Skeletal muscle tissue (tissue), 4 donors: ENCODE results near the gene MET. TPM values are rescaled to one million over a fixed set of nuclear protein-coding genes. Genes with fewer than 3 reads are reported as not detected.
A peak's percentile ranks its signal among the peaks of the same experiment; 100 is the strongest.

Experiments
- H3K27ac ChIP-seq: one replicate; pipeline ENCODE4 v1.7.0; 2013; ENCODE audit warnings: mild to moderate bottlenecking, low read depth, low read length, inconsistent platforms
- H3K27me3 ChIP-seq, 3 donors: one replicate each; pipeline ENCODE4 v1.7.0; 2013; ENCODE audit warnings: low read length in 3 of 3; ENCODE audit not compliant: control insufficient read depth in 3 of 3, insufficient read depth in 3 of 3
- H3K36me3 ChIP-seq, 3 donors: one replicate each; pipeline ENCODE4 v1.7.0; 2013; ENCODE audit warnings: low read length in 3 of 3; ENCODE audit not compliant: control insufficient read depth in 3 of 3, insufficient read depth in 3 of 3
- H3K4me1 ChIP-seq, 3 donors: one replicate each; pipeline ENCODE4 v1.7.0; 2013; ENCODE audit warnings: low read length in 3 of 3, mild to moderate bottlenecking in 3 of 3; ENCODE audit not compliant: control insufficient read depth in 3 of 3, insufficient read depth in 3 of 3
- H3K4me3 ChIP-seq, 3 donors: one replicate each; pipeline ENCODE4 v1.7.0; 2013; ENCODE audit warnings: low read length in 3 of 3
- H3K9ac ChIP-seq, 3 donors: one replicate each; pipeline ENCODE4 v1.7.0; 2013; ENCODE audit warnings: low read length in 3 of 3, mild to moderate bottlenecking in 3 of 3, moderate library complexity in 2 of 3, low read depth in 1 of 3
- H3K9me3 ChIP-seq, 3 donors: one replicate each; pipeline ENCODE4 v1.7.0; 2013; ENCODE audit warnings: low read length in 3 of 3; ENCODE audit not compliant: control insufficient read depth in 3 of 3
- total RNA-seq: library from RNA; depleted of rRNA; stranded (reverse); fragments of >200 nt; gene quantifications from one replicate; pipeline ENCODE4 v1.2.3, GENCODE V29; 2014
- donor health status: Osteomylitis.

The MET gene
- total RNA-seq, 1 donor from 2014 or later, result 26.1 TPM

- H3K27me3 ChIP-seq, result no peaks in the 10 kb centered on the region
- no peak overlapping the region for H3K9ac ChIP-seq
- H3K4me3 ChIP-seq, result no peak overlapping the region
- H3K36me3 ChIP-seq, result peaks cover 4 to 7% (median 5%) of the 10 kb centered on the region in 3 donors
- no peaks in the 10 kb centered on the region for H3K9me3 ChIP-seq
- peaks cover 10 to 12% (median 10%) of the 10 kb centered on the region in 3 donors for H3K4me1 ChIP-seq
- no peak overlapping the region for H3K27ac ChIP-seq
Measured at GRCh38 chr7:116798232-116798631, 126.2 kb downstream of the MET start.

- Histone ChIP-seq H3K4me1 (peaks cover 17 to 21% (median 20%) of the 10 kb centered on the region in 3 donors), H3K4me3 (no peak overlapping the region), H3K27me3 (no peaks in the 10 kb centered on the region), H3K27ac (no peak overlapping the region), H3K9ac (no peak overlapping the region), H3K36me3 (peaks cover 4 to 7% (median 5%) of the 10 kb centered on the region in 3 donors), H3K9me3 (no peaks in the 10 kb centered on the region)
Measured at GRCh38 chr7:116799916-116800315, 127.9 kb downstream of the MET start.

GRCh38 chr7:116800594-116800993, 128.6 kb downstream of the MET start:
- no peaks in the 10 kb centered on the region for H3K27me3 ChIP-seq
- peaks cover 4 to 5% (median 5%) of the 10 kb centered on the region in 3 donors for H3K36me3 ChIP-seq
- peaks cover 21 to 25% (median 21%) of the 10 kb centered on the region in 3 donors for H3K4me1 ChIP-seq
- H3K27ac ChIP-seq, result no peak overlapping the region
- H3K9ac ChIP-seq, result no peak overlapping the region
- no peak overlapping the region for H3K4me3 ChIP-seq
- no peaks in the 10 kb centered on the region for H3K9me3 ChIP-seq

- H3K9ac ChIP-seq, result no peak overlapping the region
- H3K27me3 ChIP-seq, result no peaks in the 10 kb centered on the region
- peaks cover 24 to 29% (median 25%) of the 10 kb centered on the region in 3 donors for H3K4me1 ChIP-seq
- H3K36me3 ChIP-seq, result no peaks in the 10 kb centered on the region
- H3K27ac ChIP-seq, result no peak overlapping the region
- H3K4me3 ChIP-seq, result no peak overlapping the region
- H3K9me3 ChIP-seq, result no peaks in the 10 kb centered on the region
Measured at GRCh38 chr7:116801092-116801710, 129.2 kb downstream of the MET start.

GRCh38 chr7:116802144-116802745, 130.2 kb downstream of the MET start:
- no peak overlapping the region for H3K9ac ChIP-seq
- H3K27me3 ChIP-seq, result no peaks in the 10 kb centered on the region
- no peaks in the 10 kb centered on the region for H3K36me3 ChIP-seq
- peaks cover 24 to 29% (median 25%) of the 10 kb centered on the region in 3 donors for H3K4me1 ChIP-seq
- H3K9me3 ChIP-seq, result no peaks in the 10 kb centered on the region
- no peak overlapping the region for H3K4me3 ChIP-seq
- H3K27ac ChIP-seq, result peak overlapping the region; percentile 85

- Histone ChIP-seq H3K36me3 (no peaks in the 10 kb centered on the region), H3K27me3 (no peaks in the 10 kb centered on the region), H3K4me1 (peaks cover 24 to 29% (median 25%) of the 10 kb centered on the region in 3 donors), H3K9me3 (no peaks in the 10 kb centered on the region), H3K9ac (no peak overlapping the region), H3K4me3 (no peak overlapping the region), H3K27ac (peak overlapping the region; percentile 85)
Measured at GRCh38 chr7:116802746-116803152, 130.8 kb downstream of the MET start.

GRCh38 chr7:116804471-116804870, 132.5 kb downstream of the MET start:
- Histone ChIP-seq H3K27ac (peak overlapping the region; percentile 85), H3K4me1 (peaks cover 25 to 29% (median 29%) of the 10 kb centered on the region in 3 donors), H3K9me3 (no peaks in the 10 kb centered on the region), H3K27me3 (no peaks in the 10 kb centered on the region), H3K36me3 (no peaks in the 10 kb centered on the region), H3K9ac (peak overlapping the region; percentile 8 to 52 (median 24)), H3K4me3 (no peak overlapping the region)

GRCh38 chr7:116805100-116805544, 133.1 kb downstream of the MET start:
- Histone ChIP-seq H3K4me3 (peak overlapping the region in 2 of 3 donors; percentile 22 to 45), H3K27me3 (no peaks in the 10 kb centered on the region), H3K36me3 (no peaks in the 10 kb centered on the region), H3K4me1 (peaks cover 26 to 30% (median 29%) of the 10 kb centered on the region in 3 donors), H3K9me3 (no peaks in the 10 kb centered on the region), H3K9ac (peak overlapping the region; percentile 36 to 47 (median 41)), H3K27ac (peak overlapping the region; percentile 85)

- no peak overlapping the region for H3K4me3 ChIP-seq
- peak overlapping the region; percentile 85 for H3K27ac ChIP-seq
- no peaks in the 10 kb centered on the region for H3K36me3 ChIP-seq
- peak overlapping the region in 2 of 3 donors; percentile 28 to 47 for H3K9ac ChIP-seq
- H3K9me3 ChIP-seq, result no peaks in the 10 kb centered on the region
- H3K4me1 ChIP-seq, result peaks cover 28 to 30% (median 29%) of the 10 kb centered on the region in 3 donors
- H3K27me3 ChIP-seq, result no peaks in the 10 kb centered on the region
Measured at GRCh38 chr7:116806046-116806944, 134.3 kb downstream of the MET start.
